Type B pancreatic cell (in vitro differentiated cells): ENCODE results near the gene CD47. TPM values are rescaled to one million over a fixed set of nuclear protein-coding genes. Genes with fewer than 3 reads are reported as not detected.

Experiments
- DNase-seq: peaks from one replicate; pipeline ENCODE4 v3.0.0; 2021; ENCODE audit warnings: mixed read lengths; ENCODE audit not compliant: unreplicated experiment; ENCODE audit errors: extremely low spot score
- H3K27ac Mint-ChIP-seq: 2 replicates; pipeline ENCODE4 v1.8.0; 2021; ENCODE audit warnings: mild to moderate bottlenecking, mixed read lengths
- H3K27me3 Mint-ChIP-seq: 2 replicates; pipeline ENCODE4 v1.8.0; 2021; ENCODE audit warnings: mixed read lengths
- H3K36me3 Mint-ChIP-seq: 2 replicates; pipeline ENCODE4 v1.8.0; 2021; ENCODE audit warnings: mixed read lengths
- H3K4me1 Mint-ChIP-seq: one replicate; pipeline ENCODE4 v1.8.0; 2021; ENCODE audit warnings: mixed read lengths; ENCODE audit not compliant: unreplicated experiment
- H3K4me3 Mint-ChIP-seq: 2 replicates; pipeline ENCODE4 v1.8.0; 2021; ENCODE audit warnings: mild to moderate bottlenecking, mixed read lengths
- H3K9me3 Mint-ChIP-seq: 2 replicates; pipeline ENCODE4 v1.8.0; 2021; ENCODE audit warnings: mixed read lengths
- total RNA-seq: library from RNA; stranded (reverse); gene quantifications from 2 replicates; pipeline ENCODE4 v1.2.1, GENCODE V29; 2021; ENCODE audit warnings: low replicate concordance
- TF ChIP-seq, protein P1 (sequence below): fragments of 200-600 bp; sonication (generic); conservative IDR thresholded peaks from 2 replicates; pipeline ENCODE4 v1.5.0; 2021; ENCODE audit warnings: antibody characterized with exemption, mild to moderate bottlenecking

Gene CD47
- total RNA-seq, 1 donor from 2014 or later = 113 TPM

GRCh38 chr3:108089579-108089978 is 1.3 kb downstream of the CD47 start:
- peaks cover 5% of the 10 kb centered on the region for H3K9me3 Mint-ChIP-seq
- no peak for DNase-seq
- TF ChIP-seq, protein P1, sequence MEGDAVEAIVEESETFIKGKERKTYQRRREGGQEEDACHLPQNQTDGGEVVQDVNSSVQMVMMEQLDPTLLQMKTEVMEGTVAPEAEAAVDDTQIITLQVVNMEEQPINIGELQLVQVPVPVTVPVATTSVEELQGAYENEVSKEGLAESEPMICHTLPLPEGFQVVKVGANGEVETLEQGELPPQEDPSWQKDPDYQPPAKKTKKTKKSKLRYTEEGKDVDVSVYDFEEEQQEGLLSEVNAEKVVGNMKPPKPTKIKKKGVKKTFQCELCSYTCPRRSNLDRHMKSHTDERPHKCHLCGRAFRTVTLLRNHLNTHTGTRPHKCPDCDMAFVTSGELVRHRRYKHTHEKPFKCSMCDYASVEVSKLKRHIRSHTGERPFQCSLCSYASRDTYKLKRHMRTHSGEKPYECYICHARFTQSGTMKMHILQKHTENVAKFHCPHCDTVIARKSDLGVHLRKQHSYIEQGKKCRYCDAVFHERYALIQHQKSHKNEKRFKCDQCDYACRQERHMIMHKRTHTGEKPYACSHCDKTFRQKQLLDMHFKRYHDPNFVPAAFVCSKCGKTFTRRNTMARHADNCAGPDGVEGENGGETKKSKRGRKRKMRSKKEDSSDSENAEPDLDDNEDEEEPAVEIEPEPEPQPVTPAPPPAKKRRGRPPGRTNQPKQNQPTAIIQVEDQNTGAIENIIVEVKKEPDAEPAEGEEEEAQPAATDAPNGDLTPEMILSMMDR = no peak
- H3K4me1 Mint-ChIP-seq = peaks cover 10% of the 10 kb centered on the region
- peak overlapping the region; percentile 87 for H3K27ac Mint-ChIP-seq
- H3K27me3 Mint-ChIP-seq = peaks cover 7% of the 10 kb centered on the region
- peak overlapping the region; percentile 97 for H3K4me3 Mint-ChIP-seq
- H3K36me3 Mint-ChIP-seq = peaks cover 4% of the 10 kb centered on the region

DNA sequence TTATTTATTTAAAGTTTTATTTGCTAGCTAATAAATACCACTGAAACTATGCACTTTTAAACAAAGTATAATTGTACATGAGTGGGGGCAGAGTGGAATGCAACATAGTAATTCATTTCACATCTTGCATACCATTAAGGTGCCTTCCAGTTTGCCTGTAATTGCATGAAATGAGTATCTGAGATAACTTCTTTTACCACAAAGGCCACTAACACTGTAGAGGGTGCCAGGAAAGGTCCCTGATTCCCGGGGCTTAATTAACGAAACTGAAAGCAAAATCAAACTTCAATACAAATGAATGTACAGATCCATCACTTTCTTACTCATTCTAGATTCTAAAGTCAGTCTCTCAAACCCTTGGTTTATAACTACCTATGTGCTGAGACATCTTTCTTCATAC is 2.1 kb downstream of the CD47 start:
- H3K4me3 Mint-ChIP-seq = peak overlapping the region; percentile 84
- no peak for DNase-seq
- peaks cover 10% of the 10 kb centered on the region for H3K4me1 Mint-ChIP-seq
- peaks cover 4% of the 10 kb centered on the region for H3K36me3 Mint-ChIP-seq
- H3K27ac Mint-ChIP-seq = no peak overlapping the region
- peaks cover 7% of the 10 kb centered on the region for H3K27me3 Mint-ChIP-seq
- TF ChIP-seq, protein P1 = no peak
- peaks cover 5% of the 10 kb centered on the region for H3K9me3 Mint-ChIP-seq

- TF ChIP-seq, protein P1 = no peak
- Mint-ChIP-seq H3K27me3 (peaks cover 7% of the 10 kb centered on the region), H3K27ac (no peak overlapping the region), H3K4me1 (peaks cover 10% of the 10 kb centered on the region), H3K36me3 (peaks cover 4% of the 10 kb centered on the region), H3K4me3 (peak overlapping the region; percentile 65), H3K9me3 (peaks cover 5% of the 10 kb centered on the region)
- DNase-seq = no peak
Measured at GRCh38 chr3:108088146-108088545, 2.7 kb downstream of the CD47 start.

DNA sequence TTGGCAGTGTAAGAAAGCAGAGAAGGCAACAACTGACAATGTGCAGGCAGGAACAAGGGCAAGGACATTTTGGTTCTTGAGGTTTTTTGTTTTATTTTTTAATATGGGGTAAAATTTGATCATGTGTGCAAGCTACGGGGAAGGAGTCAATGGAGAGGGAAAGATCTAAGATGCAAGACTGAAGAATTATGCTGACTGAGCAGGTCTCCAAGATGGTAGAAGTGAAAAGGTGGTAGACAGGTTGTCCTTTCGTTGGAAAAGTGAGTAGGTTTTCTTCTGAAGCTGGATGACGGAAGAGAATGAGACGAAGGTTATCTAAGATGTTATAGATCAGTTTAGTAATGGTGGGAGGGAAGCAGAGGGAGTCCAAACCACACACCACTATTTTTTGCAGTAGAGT is 4.2 kb downstream of the CD47 start:
- H3K4me3 Mint-ChIP-seq = no peak overlapping the region
- H3K9me3 Mint-ChIP-seq = peaks cover 3% of the 10 kb centered on the region
- H3K27ac Mint-ChIP-seq = no peak overlapping the region
- TF ChIP-seq, protein P1 = no peak
- H3K27me3 Mint-ChIP-seq = peaks cover 2% of the 10 kb centered on the region
- no peak for DNase-seq
- peaks cover 10% of the 10 kb centered on the region for H3K4me1 Mint-ChIP-seq
- peaks cover 2% of the 10 kb centered on the region for H3K36me3 Mint-ChIP-seq

DNA sequence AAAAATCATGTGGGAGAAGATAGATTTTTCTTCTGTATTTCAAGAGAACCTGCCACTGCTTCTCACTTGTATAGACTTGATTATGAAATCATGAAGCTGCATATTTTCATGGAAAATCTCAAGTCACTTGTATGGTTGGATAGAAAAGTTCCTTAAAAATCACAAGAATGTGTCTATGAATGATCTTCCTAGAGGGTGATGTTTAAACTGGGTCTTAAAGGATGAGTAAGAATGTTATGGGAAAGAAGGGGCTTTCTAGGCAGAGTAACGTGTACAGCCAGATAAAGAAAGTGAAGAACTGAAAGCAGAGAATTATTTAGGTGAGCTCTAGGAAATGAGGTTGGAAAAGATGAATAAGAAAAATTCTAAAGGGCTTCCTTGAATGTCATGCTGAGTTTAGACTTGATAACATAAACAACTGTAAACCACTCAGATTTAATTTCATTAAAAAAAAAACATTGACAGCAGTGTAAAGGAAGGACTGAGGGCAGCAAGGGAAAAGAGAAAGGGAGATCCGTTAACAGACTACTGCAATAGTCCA is 5.0 kb downstream of the CD47 start:
- Mint-ChIP-seq H3K27me3 (no peaks in the 10 kb centered on the region), H3K4me1 (peaks cover 10% of the 10 kb centered on the region), H3K36me3 (no peaks in the 10 kb centered on the region), H3K9me3 (no peaks in the 10 kb centered on the region), H3K4me3 (no peak overlapping the region), H3K27ac (no peak overlapping the region)
- TF ChIP-seq, protein P1 = no peak
- no peak for DNase-seq

DNA sequence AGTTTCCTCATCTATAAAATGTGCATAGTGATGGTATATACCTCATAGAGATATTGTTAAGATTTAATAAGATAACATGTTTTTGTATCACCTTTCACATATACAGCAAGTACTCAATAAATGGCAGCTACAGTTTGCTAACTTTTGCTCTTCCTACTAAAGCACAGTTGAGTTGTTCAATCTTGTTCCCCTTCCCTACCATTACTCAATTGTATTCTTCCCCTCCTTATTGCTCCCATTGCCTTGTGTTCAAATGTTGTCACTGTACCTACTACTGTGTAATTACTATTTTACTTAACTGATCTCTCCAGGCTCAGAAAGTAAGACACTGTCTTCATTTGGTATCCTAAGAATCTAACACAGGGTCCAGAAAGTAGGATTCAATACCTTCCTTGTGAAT is 5.5 kb downstream of the CD47 start:
- H3K27ac Mint-ChIP-seq = no peak overlapping the region
- no peaks in the 10 kb centered on the region for H3K36me3 Mint-ChIP-seq
- no peak overlapping the region for H3K4me3 Mint-ChIP-seq
- TF ChIP-seq, protein P1 = no peak
- H3K9me3 Mint-ChIP-seq = no peaks in the 10 kb centered on the region
- H3K27me3 Mint-ChIP-seq = no peaks in the 10 kb centered on the region
- peaks cover 10% of the 10 kb centered on the region for H3K4me1 Mint-ChIP-seq
- no peak for DNase-seq
